SU-DHL-6 (cell line): ENCODE measurements around the gene HTD2.

Experiments
- CTCF ChIP-seq: fragments of 200-600 bp; sonication (generic); IDR thresholded peaks from one replicate; pipeline ENCODE4 v1.5.1; 2017; ENCODE audit warnings: antibody characterized with exemption, mild to moderate bottlenecking, low read length, moderate library complexity; ENCODE audit not compliant: insufficient read depth, poor library complexity, severe bottlenecking
- EZH2phosphoT487 ChIP-seq: fragments of 200-600 bp; sonication (generic), shearing (Covaris generic); conservative IDR thresholded peaks from 2 replicates; pipeline ENCODE4 v1.6.1; 2018; ENCODE audit warnings: mild to moderate bottlenecking, antibody characterized with exemption, low read length, moderate library complexity, mixed read lengths

GRCh38 chr3:58307639-58308215 is 1.4 kb downstream of the HTD2 start:
- TF ChIP-seq CTCF (peak; percentile 47), EZH2phosphoT487 (no peak)
